NOMO-1 treated with dmso at 0.1 percent for 144 hours (cell line): ENCODE results near the gene RPTOR.
"Not testable (repeated sequence)": the region's sequence is repeated elsewhere in the genome, so short reads cannot be mapped to it uniquely, and the experiment has no call there.

Experiments used
- DNase-seq: peaks from one replicate; lab custom pipeline; 2025; ENCODE audit not compliant: unreplicated experiment; lab: John Stamatoyannopoulos, UW

RPTOR gene, protein sequence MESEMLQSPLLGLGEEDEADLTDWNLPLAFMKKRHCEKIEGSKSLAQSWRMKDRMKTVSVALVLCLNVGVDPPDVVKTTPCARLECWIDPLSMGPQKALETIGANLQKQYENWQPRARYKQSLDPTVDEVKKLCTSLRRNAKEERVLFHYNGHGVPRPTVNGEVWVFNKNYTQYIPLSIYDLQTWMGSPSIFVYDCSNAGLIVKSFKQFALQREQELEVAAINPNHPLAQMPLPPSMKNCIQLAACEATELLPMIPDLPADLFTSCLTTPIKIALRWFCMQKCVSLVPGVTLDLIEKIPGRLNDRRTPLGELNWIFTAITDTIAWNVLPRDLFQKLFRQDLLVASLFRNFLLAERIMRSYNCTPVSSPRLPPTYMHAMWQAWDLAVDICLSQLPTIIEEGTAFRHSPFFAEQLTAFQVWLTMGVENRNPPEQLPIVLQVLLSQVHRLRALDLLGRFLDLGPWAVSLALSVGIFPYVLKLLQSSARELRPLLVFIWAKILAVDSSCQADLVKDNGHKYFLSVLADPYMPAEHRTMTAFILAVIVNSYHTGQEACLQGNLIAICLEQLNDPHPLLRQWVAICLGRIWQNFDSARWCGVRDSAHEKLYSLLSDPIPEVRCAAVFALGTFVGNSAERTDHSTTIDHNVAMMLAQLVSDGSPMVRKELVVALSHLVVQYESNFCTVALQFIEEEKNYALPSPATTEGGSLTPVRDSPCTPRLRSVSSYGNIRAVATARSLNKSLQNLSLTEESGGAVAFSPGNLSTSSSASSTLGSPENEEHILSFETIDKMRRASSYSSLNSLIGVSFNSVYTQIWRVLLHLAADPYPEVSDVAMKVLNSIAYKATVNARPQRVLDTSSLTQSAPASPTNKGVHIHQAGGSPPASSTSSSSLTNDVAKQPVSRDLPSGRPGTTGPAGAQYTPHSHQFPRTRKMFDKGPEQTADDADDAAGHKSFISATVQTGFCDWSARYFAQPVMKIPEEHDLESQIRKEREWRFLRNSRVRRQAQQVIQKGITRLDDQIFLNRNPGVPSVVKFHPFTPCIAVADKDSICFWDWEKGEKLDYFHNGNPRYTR (N-terminal part only)

DNA sequence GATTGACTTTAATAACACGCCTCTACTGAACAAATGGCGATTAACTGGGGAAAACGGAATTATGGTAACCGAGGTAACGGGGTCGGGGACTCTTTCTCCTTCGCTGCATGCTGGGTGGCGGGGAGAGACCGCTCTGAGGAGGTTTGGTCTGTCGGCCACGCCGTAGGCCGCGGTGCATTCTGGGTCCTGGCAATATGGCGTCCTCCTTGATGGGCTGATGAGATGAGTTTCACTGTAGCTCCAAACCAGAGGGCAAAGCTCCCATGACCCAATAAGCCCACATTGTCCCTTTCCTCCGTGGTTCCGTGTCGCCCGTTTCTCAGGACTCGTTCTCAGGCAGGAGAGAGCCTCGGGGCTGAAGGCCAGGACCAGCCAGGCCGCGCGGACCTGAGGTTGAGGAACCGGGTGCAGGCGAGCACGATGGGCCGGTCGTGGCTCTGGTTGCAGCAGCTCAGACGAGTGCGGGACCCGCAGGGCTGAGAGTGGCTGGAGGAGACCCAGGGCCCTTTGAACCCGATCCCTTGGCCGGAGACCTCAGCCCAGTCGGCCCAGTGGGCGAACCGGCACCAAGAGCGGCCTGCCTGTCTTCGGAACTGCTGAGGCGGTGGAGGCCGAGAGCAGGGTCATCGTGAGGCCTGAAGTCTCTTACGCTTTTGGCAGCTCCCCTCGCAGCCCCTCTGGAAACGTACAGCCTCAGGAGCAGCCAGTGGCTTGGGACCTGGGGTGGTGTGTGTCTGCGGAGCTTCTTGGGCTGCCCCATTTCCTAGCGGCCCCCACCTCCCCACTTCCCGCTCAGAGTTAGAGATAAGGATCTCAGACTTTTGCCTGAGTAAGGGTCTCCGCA lies at the start of gene RPTOR:
Gene RPTOR, plus strand, starts transcription at position 184 of the 844 bp plus-strand sequence. CDS start 792 bp downstream, outside the sequence.
- DNase-seq: peak; percentile 48

DNA sequence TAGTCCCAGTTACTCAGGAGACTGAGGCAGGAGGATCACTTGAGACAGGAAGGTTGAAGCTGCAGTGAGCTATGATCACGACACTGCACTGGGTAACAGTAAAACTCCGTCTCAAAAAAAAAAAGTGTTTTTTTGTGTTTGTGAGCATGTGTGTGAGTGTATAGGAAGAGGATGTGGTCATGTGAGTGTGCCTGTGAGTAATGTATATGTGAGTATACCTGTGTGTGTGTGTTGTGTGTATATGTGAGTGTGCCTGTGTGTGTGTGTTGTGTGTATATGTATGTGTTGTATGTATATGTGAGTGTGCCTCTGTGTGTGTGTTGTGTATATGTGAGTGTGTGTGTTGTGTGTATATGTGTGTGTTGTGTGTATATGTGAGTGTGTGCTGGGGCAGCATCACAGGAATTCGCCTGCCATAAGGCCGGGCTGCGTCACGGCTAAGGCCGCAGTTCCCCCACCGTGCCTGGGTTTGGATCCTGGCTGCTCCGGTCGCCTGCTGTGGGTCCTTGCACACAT lies 46.9 kb upstream of the RPTOR start:
- no peak for DNase-seq

DNA sequence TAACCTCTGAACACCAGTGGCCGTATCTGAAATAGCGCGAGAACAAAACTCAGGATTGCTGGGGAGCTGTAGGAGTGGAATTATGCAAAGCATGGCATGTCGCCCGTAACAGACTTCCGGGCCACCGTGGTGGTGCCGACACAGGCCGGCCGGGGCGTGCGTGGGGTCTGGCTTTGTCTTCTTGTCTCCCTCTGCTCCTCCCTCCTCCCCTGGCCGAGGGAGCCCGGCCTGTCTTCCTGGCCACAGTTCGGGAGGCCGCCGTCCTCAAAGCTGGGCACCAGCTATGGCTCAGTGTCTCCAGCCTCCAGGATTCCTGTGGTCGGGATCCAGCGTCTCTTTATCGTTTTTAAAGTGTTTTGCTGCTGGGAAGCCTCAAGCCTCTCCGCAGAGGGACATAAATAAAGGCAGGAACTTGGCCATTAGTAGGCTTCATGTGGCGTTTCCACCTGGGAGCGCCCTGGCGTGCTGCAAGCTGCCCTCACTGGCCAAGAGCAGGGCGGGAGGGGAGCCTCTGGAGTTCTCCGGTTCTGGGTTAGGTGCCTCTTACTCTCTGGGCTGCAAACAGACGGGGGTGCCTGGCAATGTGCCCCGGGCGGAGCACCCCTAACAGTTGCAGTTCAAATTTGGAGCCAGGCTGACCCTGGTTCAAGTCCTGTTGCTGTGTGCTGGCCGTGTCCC lies 46.3 kb upstream of the RPTOR start:
- no peak for DNase-seq

DNA sequence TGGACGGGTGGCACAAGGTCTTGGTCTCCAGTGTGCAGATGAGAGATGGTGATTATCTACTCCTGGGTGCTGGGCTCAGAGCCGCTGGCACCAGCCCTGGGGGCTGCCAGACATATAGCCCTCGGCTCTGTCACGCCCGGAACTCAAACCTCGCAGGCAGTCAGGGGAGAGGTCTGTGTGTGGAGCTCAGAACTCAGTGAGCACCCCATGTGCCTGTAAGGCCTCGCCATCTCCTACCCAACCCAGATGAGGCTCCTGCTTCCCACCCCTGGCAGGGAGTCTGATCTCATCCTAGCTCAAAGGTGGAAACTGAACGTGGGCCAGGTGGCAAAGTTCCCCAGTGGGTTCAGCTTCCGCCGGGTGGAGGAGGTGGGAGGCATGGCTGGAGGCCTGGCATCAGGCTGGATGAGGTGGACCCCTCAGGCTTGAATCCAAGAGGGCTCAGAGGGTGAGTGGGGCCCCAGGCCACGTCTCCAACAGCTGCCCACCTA lies 45.7 kb upstream of the RPTOR start:
- DNase-seq: no peak

DNA sequence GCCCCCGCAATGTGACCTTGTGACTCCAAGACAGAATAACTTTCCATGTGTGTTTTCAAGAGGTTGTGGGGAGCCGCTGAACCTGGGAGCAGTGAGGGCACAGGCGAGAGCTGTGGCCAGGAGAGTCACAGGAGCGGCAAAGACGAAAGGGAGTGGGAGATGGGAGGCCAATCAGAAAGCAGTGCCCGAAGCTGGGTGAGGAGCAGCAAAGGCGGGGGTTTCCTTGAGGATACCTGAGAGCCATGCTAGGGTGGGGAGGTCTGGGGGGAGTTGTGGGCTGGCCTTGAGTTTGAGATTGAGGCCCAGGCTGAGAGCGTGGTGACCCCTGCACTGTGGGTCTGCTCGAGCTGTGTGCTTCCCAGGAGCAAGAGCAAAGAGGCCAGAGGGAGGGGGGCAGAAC lies 45.1 kb upstream of the RPTOR start:
- DNase-seq: no peak

DNA sequence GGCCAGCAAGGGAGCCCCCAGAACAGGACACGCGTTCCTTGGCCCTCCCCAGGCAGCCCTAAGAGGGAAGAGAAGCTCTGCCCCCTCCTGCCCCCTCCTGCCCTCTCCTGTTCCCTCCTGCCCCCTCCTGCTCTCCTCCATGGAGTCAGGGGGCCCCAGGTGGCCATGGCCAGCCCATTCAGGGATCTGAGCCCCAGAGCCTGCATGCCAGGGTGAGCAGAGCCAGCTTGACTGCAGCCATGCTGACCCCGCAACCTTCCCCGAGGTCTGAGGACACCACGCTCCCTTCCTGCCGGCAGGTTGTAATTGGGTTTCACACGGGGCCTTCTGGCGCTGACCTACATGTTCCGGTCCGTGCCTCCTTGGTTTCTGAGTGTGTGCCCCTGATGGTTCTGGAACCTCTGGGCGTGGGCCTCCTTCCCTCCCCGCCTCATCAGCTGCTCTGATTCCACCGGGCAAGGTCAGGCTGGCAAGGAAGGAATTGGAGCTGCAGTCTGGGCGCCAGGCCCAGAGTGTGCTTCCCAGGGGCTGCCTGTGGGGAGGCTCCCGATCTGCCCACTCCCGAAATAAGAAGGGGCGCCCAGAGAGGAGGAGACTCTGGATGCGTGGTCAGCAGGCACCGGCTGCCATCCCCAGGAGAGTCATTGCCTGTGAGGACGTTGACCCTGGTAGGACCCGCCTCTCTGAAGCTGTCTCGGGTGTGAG lies 44.5 kb upstream of the RPTOR start:
- DNase-seq: no peak

DNA sequence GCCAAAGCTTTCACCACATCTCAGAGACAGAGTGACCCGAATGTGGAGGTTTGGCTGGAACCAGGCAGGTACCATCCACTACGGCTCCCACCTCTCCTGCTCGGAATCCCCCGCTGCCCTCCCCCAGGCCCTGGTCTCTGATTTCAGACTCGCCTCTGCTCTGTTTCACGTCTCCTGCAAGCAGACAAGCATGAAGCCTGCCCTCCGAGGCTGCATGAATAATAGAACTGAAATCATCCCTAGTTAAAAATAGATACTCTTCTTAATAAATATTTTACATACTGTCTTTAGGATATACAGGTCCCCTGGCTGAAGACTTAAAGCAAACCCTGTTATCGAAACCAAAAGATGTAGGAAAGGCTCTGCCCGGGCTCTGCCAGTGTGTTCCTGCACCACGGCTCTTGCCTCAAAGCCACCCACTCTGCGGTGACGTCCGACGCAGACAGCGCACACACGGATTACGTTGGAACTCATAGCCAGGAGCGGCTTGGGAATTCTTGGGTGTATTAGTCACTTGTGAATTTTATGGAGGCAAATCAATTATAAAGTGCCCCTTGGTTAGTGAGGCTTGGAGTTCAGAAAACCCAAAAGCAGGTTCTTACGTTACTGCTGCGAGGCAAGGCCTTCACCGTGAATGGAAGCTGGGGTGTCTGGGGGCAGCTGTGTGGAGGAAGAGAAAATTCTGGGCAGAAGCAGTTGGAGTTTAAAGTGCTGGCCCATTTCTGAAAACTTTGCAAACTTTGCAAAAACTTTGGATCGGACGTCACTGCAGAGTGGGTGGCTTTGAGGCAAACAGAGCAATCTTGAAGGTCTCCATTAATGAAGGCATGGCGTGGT lies 42.7 kb upstream of the RPTOR start:
- no peak for DNase-seq

DNA sequence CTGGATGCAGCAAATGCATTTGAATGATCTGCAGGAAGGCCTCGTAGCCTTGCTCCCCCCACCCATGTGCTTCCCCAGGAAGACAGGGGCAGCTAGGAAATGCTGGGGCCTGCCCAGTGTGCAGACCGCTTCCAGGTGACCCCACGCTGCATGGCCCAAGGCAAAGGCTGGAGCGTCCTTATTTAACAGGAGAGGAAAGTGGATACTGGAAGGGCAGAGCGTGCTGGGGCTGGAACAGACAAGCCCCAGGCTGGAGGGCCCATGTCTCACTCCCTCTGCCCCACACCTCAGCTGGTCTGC lies 42.1 kb upstream of the RPTOR start:
- DNase-seq: no peak

DNA sequence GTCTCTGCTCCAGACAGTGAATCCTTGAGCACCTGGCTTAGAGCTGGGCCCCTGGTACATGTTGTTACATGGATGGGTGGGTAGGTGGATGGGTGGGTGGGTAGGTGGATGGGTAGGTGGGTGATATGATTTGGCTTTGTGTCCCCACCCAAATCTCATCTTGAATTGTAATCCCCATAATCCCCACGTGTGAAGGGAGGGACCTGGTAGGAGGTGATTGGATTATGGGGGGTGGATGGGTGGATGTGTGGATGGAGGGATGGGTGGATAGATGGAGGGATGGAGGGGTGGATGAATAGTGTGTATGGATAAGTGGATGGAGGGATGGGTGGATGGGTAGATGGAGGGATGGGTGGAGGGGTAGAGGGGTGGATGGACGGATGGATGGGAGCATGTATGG lies 41.6 kb upstream of the RPTOR start:
- no peak for DNase-seq

DNA sequence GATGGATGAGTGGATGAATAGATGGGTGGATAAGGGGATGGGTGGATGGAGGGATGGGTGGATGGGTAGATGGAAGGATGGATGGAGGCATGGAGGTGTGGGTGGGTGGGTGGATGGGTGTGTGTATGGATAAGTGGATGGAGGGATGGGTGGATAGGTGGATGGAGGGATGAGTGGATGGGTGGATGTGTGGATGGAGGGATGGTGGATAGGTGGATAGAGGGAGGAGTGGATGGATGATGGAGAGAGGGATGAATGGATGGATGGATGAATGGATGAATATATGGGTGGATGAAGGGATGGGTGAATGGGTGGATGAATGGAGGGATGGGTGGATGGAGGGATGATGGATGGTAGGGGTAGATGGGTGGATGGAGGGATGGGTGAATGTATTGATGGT lies 40.7 kb upstream of the RPTOR start:
- DNase-seq: no peak

DNA sequence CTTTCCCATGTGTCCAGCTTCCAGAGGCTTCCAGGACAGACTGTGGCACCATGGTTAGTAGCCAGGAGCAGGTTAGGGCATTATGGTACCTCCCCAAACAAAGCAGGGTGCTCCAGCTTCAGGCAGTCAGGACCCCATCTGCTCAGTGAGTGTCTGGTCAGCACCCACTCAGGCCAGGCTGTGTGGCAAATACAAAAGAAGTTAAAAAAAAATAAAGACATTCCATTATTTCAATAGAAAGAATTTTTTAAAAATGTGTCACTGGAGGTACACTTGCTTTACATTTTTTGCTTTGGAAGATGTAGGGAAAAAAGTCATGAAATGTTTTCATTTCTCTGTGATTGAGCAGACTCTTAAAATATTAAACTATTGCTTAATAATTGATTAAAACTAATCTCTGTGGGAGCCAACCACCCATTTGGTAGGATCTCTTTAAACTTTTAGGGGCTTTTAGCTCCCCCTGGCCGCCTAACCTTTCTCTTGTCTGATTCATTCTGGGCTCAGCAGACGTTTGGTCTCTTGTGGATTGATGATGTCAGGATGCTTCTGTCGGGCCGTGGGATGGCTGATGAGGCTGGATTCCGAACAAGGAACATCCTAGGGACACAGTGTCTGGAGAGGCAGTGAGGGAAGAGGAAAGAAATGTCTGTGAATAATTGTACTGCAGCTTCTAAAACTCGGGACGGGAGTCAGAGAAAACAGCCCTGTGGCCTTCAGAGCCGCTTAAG lies 39.8 kb upstream of the RPTOR start:
- DNase-seq: no peak

DNA sequence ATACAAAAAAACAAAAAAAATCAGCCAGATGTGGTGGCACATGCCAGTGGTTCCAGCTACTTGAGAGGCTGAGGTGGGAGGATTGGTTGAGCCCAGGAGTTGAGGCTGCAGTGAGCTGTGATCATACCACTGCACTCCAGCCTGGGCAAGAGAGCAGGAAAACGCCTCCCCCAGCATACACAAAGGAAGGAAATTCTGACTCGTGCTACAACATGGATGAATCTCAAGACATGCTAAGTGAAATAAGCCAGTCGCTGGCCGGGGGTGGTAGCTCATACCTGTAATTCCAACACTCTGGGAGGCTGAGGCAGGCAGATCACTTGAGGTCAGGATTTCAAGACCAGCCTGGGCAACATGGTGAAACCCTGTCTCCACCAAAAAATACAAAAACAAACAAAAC lies 37.5 kb upstream of the RPTOR start:
- not testable (repeated sequence) for DNase-seq

DNA sequence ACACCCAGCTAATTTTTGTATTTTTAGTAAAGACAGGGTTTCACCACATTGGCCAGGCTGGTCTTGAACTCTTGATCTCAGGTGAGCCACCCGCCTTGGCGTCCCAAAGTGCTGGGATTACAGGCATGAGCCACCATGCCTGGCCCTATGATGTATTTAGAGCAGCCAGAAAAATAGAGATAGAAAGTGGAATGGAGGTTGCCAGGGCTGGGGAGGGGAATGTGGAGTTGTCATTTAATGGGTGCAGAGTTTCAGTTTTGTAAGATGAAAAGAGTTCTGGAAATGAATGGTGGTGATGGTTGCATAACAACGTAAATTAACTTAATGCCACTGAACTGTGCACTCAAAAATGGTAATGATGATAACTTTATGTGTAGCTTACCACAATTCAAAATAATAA lies 36.7 kb upstream of the RPTOR start:
- DNase-seq: no peak

DNA sequence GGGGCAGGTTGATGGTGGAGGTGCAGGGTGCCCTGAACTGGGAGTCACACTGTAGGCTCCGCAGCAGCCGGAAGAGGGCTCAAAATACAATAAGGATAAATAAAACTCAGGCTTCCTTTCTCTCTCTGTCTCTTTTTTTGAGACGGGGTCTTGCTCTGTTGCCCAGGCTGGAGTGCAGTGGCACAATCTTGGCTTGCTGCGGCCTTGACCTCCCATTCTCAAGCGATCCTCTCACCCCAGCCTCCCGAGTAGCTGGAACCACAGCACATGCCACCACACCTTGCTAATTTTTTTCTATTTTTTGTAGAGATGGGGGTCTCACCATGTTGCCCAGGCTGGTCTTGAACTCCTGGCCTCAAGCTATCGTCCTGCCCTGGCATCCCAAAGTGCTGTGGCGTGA lies 35.3 kb upstream of the RPTOR start:
- DNase-seq: no peak

DNA sequence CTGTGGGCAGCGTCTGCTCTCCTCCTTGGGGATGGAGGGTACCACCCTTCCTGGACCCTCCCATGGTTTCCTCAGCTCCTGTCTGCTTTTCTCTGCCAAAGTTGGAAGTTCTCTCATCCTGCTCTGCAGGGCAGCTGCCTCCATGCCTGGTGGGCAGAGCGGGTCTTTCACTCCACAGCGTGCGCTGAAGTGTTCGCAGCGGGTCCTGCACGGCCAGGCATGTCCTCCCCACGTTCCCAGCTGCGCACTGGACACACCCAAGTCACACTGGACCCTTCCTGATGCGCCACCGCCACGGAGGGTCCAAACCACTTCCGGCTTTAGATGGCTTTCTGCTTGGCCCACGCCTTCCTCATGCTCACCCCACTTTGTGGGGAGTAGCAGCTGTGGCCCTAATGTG lies 34.5 kb upstream of the RPTOR start:
- no peak for DNase-seq

DNA sequence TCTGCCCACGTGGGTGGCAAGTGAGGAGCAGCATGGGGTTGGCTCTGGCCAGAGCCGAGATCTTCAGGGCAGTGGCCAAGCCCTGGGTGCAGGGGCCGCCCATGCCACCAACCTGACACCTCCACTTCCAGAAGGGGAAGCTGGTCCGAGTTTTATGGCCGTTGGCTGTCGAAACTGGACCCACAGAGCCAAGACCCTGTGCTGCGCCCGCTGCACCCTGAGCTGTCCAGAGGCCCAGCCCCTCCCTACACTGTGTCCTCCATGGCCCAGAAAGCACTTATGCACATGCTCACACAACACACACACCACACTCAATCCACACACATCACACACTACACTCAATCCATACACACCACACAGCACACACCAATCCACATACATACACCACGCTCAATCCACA lies 33.9 kb upstream of the RPTOR start:
- DNase-seq: no peak

DNA sequence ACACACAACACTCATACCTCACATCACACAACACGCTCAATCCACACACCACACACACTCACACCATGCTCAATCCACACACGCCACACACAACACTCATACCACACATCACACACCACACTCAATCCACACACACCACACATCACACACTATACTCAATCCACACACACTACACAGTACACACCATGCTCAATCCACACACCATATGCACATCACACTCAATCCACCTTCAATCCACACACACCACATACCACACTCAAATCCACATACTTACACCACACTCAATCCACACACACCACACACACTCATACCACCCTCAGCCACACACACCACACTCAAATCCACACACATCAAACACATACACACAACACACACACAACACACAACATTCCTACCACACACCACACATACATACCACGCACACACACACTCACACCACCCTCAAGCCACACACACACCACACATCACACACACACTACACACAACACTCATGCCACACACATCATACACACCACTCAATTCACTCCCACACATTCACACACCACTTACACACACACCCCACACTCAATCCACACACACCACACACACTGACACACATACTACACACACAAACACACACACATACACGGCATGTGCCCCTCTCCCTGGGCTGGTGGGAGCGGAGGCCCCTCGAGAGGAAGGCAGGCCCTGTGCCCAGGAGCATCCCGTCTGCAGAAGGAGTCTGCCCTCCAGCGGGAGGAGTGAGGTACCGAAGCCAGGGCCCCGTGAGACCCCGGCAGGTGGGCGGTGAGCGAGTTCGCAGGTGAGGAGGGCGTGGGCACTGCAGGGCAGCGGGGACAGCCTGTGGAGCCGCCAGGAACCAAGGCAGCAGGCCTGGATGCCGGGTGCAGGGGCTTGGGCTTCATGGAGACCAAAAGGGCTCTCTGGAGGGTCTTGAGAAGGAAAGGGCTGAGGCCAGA lies 33.1 kb upstream of the RPTOR start:
- no peak for DNase-seq
